ENCODE measurements around the gene CDC42EP1. TPM values are rescaled to one million over a fixed set of nuclear protein-coding genes. Genes with fewer than 3 reads are reported as not detected.

The CDC42EP1 gene
- total and polyA plus RNA-seq, 12 donors = 10.6 to 48.3 (median 16.2) TPM

- 52 to 59% methylated on average over 2 of the region's 2 CpGs for WGBS, 2 donors
- Histone ChIP-seq H3K4me1 (peaks cover 0 to 24% (median 0%) of the 10 kb centered on the region in 9 donors), H3K9me3 (no peaks in the 10 kb centered on the region), H3K36me3 (no peaks in the 10 kb centered on the region), H3K27ac (no peak overlapping the region), H3K4me3 (no peak overlapping the region), H3K27me3 (peaks cover 0 to 4% (median 0%) of the 10 kb centered on the region in 7 donors)
- DNase-seq = no peak
- TF ChIP-seq CTCF (IDR thresholded peaks at IDR 0.05) = no peak
- intact Hi-C loops (cut with DNase I) = no loop called here
- ATAC-seq = no peak
These were observed 30.5 kb upstream of the CDC42EP1 start for GRCh38 chr22:37529652-37530345.

- DNase-seq (no peak), ATAC-seq (no peak)
- Histone ChIP-seq H3K4me1 (peaks cover 0 to 17% (median 6%) of the 10 kb centered on the region in 9 donors), H3K27ac (no peak overlapping the region), H3K9me3 (no peaks in the 10 kb centered on the region), H3K36me3 (no peaks in the 10 kb centered on the region), H3K4me3 (no peak overlapping the region), H3K27me3 (peaks cover 0 to 2% (median 0%) of the 10 kb centered on the region in 7 donors)
- TF ChIP-seq CTCF (IDR thresholded peaks at IDR 0.05) = no peak
- 73 to 78% methylated on average over 9 of the region's 9 CpGs for WGBS, 2 donors
- intact Hi-C loops (cut with DNase I) = no loop called here
These were observed 26.3 kb upstream of the CDC42EP1 start for GRCh38 chr22:37533995-37534394.

- DNase-seq = no peak
- ATAC-seq = no peak
- intact Hi-C loops (cut with DNase I) = no loop called here
- TF ChIP-seq CTCF (IDR thresholded peaks at IDR 0.05) = no peak
- no peaks in the 10 kb centered on the region for H3K9me3 ChIP-seq
- H3K4me1 ChIP-seq = peaks cover 0 to 21% (median 7%) of the 10 kb centered on the region in 9 donors
- H3K4me3 ChIP-seq = no peak overlapping the region
- 90 to 95% methylated on average over 3 of the region's 3 CpGs for WGBS, 2 donors
- peaks cover 0 to 6% (median 0%) of the 10 kb centered on the region in 7 donors for H3K27me3 ChIP-seq
- H3K27ac ChIP-seq = no peak overlapping the region
- no peaks in the 10 kb centered on the region for H3K36me3 ChIP-seq
These were observed 25.8 kb upstream of the CDC42EP1 start for GRCh38 chr22:37534445-37534844.

- intact Hi-C loops (cut with DNase I) = loop anchor here in 2 of 10 donors (5.0 kb wide), 1 partner anchor 37 kb away; no protein-coding TSS in a partner anchor
These were observed 25.1 kb upstream of the CDC42EP1 start for GRCh38 chr22:37535159-37535558.

More at GRCh38 chr22:37535159-37535558, 25.1 kb upstream of the CDC42EP1 start:
- Histone ChIP-seq H3K4me3 (no peak overlapping the region), H3K4me1 (peaks cover 0 to 22% (median 7%) of the 10 kb centered on the region in 9 donors), H3K27me3 (peaks cover 0 to 13% (median 0%) of the 10 kb centered on the region in 7 donors), H3K27ac (no peak overlapping the region), H3K9me3 (no peaks in the 10 kb centered on the region), H3K36me3 (no peaks in the 10 kb centered on the region)
- 92 to 96% methylated on average over 6 of the region's 6 CpGs for WGBS, 2 donors
- no peak for DNase-seq
- no peak for TF ChIP-seq CTCF (IDR thresholded peaks at IDR 0.05)
- no peak for ATAC-seq

Data from heart right ventricle (tissue), 16 donors.